Neural progenitor cell (in vitro differentiated cells): ENCODE data around the gene ZC3H18. TPM values are rescaled to one million over a fixed set of nuclear protein-coding genes. Genes with fewer than 3 reads are reported as not detected.

ENCODE experiments used
- DNase-seq: peaks from one replicate; pipeline ENCODE4 v3.0.0-alpha.2; 2016; ENCODE audit warnings: low spot score
- H2AFZ ChIP-seq: fragments of 200-600 bp; sonication (generic); replicated peaks from 2 replicates; pipeline ENCODE4 v1.6.1; 2016; ENCODE audit warnings: antibody characterized with exemption
- H3F3A ChIP-seq: fragments of 200-600 bp; sonication (generic); 2 replicates; pipeline ENCODE4 v1.6.1; 2016; ENCODE audit warnings: antibody characterized with exemption, low read depth
- H3K27ac ChIP-seq: fragments of 200-600 bp; sonication (generic); 2 replicates; pipeline ENCODE4 v1.5.1; 2016; ENCODE audit warnings: mild to moderate bottlenecking
- H3K27me3 ChIP-seq: fragments of 200-600 bp; sonication (generic); 2 replicates; pipeline ENCODE4 v1.6.1; 2016; ENCODE audit warnings: mild to moderate bottlenecking, moderate library complexity
- H3K36me3 ChIP-seq: fragments of 200-600 bp; sonication (generic); 2 replicates; pipeline ENCODE4 v1.5.1; 2016
- H3K4me1 ChIP-seq: fragments of 200-600 bp; sonication (generic); 2 replicates; pipeline ENCODE4 v1.6.1; 2016; ENCODE audit warnings: mixed run types
- H3K4me2 ChIP-seq: fragments of 200-600 bp; sonication (generic); 2 replicates; pipeline ENCODE4 v1.6.1; 2016
- H3K4me3 ChIP-seq: fragments of 200-600 bp; sonication (generic); 2 replicates; pipeline ENCODE4 v1.5.1; 2016
- H3K79me2 ChIP-seq: fragments of 200-600 bp; sonication (generic); 2 replicates; pipeline ENCODE4 v1.6.1; 2016; ENCODE audit warnings: low read depth
- H3K9ac ChIP-seq: fragments of 200-600 bp; sonication (generic); 2 replicates; pipeline ENCODE4 v1.6.1; 2016
- H3K9me3 ChIP-seq: fragments of 200-600 bp; sonication (generic); 2 replicates; pipeline ENCODE4 v1.5.1; 2016; ENCODE audit warnings: low read depth
- H4K20me1 ChIP-seq: fragments of 200-600 bp; sonication (generic); 2 replicates; pipeline ENCODE4 v1.6.1; 2016; ENCODE audit warnings: low read depth
- H3K27ac Mint-ChIP-seq: 3 replicates; pipeline ENCODE4 v1.8.0; 2021; ENCODE audit warnings: mixed read lengths
- H3K27me3 Mint-ChIP-seq: 2 replicates; pipeline ENCODE4 v1.8.0; 2022; ENCODE audit warnings: low read depth, mild to moderate bottlenecking, inconsistent platforms, moderate library complexity, mixed read lengths; ENCODE audit not compliant: insufficient read depth
- H3K36me3 Mint-ChIP-seq: 3 replicates; pipeline ENCODE4 v1.8.0; 2021; ENCODE audit warnings: mixed read lengths
- H3K4me1 Mint-ChIP-seq: 3 replicates; pipeline ENCODE4 v1.8.0; 2021; ENCODE audit warnings: mixed read lengths
- H3K4me3 Mint-ChIP-seq: 3 replicates; pipeline ENCODE4 v1.8.0; 2021; ENCODE audit warnings: mild to moderate bottlenecking, moderate library complexity, mixed read lengths
- H3K9me3 Mint-ChIP-seq: 3 replicates; pipeline ENCODE4 v1.8.0; 2020; ENCODE audit warnings: mixed read lengths
- EZH2 ChIP-seq: fragments of 200-600 bp; sonication (generic); IDR thresholded peaks from 2 replicates; pipeline ENCODE4 v1.6.1; 2017; ENCODE audit warnings: antibody characterized with exemption, mild to moderate bottlenecking, moderate library complexity
- EZH2phosphoT487 ChIP-seq: fragments of 200-600 bp; sonication (generic); IDR thresholded peaks from 2 replicates; pipeline ENCODE4 v1.6.1; 2017; ENCODE audit warnings: antibody characterized with exemption
- total RNA-seq: library from RNA; depleted of rRNA; stranded (reverse); fragments of >200 nt; gene quantifications from 2 replicates; pipeline ENCODE4 v1.2.3, GENCODE V29; 2015; ENCODE audit warnings: low replicate concordance
- TF ChIP-seq, protein P1 (sequence below): fragments of 200-600 bp; sonication (generic); IDR thresholded peaks from 2 replicates; pipeline ENCODE4 v1.5.1; 2017; ENCODE audit warnings: antibody characterized with exemption, mild to moderate bottlenecking

The ZC3H18 gene
- total RNA-seq, 1 donor from 2014 or later, result 24.2 TPM

DNA sequence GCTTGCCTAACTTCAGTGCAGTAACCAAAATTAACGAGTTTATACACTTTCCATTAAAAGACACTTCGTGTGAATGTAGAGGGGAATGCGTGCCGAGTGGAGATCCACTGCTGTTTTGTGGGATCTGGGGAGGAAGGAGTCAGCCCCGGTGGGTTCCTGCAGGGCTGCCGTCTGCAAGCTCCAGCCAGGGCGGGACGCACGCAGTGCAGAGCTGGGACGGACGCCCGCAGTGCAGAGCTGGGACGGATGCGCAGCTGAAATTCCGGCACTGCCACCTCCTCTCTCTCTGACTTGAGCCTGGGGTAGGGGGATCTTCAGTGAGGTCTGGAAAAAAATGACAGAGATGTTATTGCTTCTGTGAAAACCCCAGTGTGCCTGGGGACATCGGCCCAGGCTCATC, 16.5 kb upstream of the ZC3H18 start:
- Histone ChIP-seq H3K27me3 (peaks cover 5% of the 10 kb centered on the region), H3K4me1 (peaks cover 14% of the 10 kb centered on the region), H2AFZ (no peak overlapping the region), H3K36me3 (no peaks in the 10 kb centered on the region), H3K4me3 (no peak overlapping the region), H3K27ac (no peak overlapping the region), H4K20me1 (no peaks in the 10 kb centered on the region), H3K4me2 (no peak overlapping the region), H3K9ac (no peak overlapping the region), H3K79me2 (no peaks in the 10 kb centered on the region), H3F3A (peaks cover under 1% of the 10 kb centered on the region), H3K9me3 (no peaks in the 10 kb centered on the region)
- TF ChIP-seq EZH2phosphoT487, result no peak
- H3K27me3 Mint-ChIP-seq, result peaks cover 5% of the 10 kb centered on the region
- no peaks in the 10 kb centered on the region for H3K9me3 Mint-ChIP-seq
- peaks cover 42% of the 10 kb centered on the region for H3K4me1 Mint-ChIP-seq
- H3K4me3 Mint-ChIP-seq, result no peak overlapping the region
- H3K27ac Mint-ChIP-seq, result no peak overlapping the region
- no peaks in the 10 kb centered on the region for H3K36me3 Mint-ChIP-seq
- DNase-seq, result no peak

DNA sequence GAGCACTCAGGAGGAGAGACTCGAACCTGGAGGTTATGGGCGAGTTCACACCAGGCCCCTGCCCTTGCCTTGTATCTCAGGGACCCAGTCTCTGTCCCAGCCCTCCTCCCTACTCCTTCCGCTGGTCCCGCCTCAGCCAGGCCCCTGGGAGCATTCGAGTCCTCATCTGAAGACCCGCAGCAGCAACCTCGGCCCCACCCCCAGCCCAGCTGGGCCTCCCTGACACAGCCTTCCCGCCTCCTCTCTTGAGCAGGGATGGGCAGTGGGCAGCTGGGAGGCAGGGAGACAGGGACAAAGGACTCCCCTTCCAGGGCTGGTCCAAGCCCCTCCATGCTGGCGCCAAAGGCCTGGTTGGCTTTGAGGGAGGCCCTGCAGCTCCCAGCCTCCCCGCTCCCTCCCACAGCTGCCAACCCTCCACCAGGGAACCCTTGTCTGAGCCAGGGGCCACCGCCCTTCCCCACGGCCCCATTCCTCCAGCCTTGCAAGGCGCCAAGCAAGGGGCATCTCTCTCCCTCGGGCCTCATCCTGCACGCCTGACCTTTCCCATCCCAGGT, 15.4 kb upstream of the ZC3H18 start:
- peaks cover 7% of the 10 kb centered on the region for H3K4me1 ChIP-seq
- peaks cover 3% of the 10 kb centered on the region for H4K20me1 ChIP-seq
- Mint-ChIP-seq H3K27me3 (peaks cover 4% of the 10 kb centered on the region), H3K4me3 (peak overlapping the region; percentile 27), H3K4me1 (peaks cover 38% of the 10 kb centered on the region), H3K9me3 (no peaks in the 10 kb centered on the region), H3K36me3 (no peaks in the 10 kb centered on the region), H3K27ac (no peak overlapping the region)
- no peak for DNase-seq
- H3K36me3 ChIP-seq, result no peaks in the 10 kb centered on the region
- no peak overlapping the region for H3K4me3 ChIP-seq
- H3K27me3 ChIP-seq, result no peaks in the 10 kb centered on the region
- no peaks in the 10 kb centered on the region for H3K9me3 ChIP-seq
- H2AFZ ChIP-seq, result no peak overlapping the region
- no peak overlapping the region for H3K9ac ChIP-seq
- TF ChIP-seq, protein P1, sequence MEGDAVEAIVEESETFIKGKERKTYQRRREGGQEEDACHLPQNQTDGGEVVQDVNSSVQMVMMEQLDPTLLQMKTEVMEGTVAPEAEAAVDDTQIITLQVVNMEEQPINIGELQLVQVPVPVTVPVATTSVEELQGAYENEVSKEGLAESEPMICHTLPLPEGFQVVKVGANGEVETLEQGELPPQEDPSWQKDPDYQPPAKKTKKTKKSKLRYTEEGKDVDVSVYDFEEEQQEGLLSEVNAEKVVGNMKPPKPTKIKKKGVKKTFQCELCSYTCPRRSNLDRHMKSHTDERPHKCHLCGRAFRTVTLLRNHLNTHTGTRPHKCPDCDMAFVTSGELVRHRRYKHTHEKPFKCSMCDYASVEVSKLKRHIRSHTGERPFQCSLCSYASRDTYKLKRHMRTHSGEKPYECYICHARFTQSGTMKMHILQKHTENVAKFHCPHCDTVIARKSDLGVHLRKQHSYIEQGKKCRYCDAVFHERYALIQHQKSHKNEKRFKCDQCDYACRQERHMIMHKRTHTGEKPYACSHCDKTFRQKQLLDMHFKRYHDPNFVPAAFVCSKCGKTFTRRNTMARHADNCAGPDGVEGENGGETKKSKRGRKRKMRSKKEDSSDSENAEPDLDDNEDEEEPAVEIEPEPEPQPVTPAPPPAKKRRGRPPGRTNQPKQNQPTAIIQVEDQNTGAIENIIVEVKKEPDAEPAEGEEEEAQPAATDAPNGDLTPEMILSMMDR, result no peak
- no peak for TF ChIP-seq EZH2
- TF ChIP-seq EZH2phosphoT487, result no peak
- H3K4me2 ChIP-seq, result no peak overlapping the region
- H3F3A ChIP-seq, result peaks cover 5% of the 10 kb centered on the region
- H3K27ac ChIP-seq, result no peak overlapping the region
- no peaks in the 10 kb centered on the region for H3K79me2 ChIP-seq

DNA sequence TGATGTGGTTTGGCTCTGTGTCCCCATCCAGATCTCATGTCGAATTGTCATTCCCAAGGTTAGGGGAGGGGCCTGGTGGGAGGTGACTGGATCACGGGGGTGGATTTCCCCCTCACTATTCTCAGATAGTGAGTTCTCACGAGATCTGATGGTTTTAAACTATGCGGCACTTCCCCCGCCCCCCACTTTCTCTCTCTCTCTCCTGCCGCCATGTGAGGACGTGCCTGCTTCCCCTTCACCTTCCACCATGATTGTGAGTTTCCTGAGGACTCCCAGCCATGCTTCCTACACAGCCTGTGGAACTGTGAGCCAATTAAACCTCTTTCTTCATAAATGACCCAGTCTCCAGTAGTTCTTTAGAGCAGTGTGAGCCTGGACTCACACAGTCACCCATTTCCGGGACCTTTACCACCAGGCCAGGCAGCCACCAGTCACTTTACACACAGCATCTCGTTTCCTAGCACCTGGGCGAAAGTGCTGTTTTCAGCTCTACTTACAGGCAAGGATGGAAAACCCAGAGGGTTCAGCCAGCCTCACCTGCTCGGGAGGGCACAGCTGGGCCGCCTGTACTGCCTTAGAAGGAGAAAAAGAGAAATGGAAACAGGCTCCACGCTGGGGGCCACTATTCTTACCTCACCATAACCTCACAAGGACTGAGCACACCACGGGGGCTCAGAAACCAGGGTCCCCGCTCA, 13.8 kb upstream of the ZC3H18 start:
- Histone ChIP-seq H3K4me2 (no peak overlapping the region), H3K27me3 (no peaks in the 10 kb centered on the region), H3K4me1 (peaks cover 6% of the 10 kb centered on the region), H3K27ac (no peak overlapping the region), H4K20me1 (peaks cover 15% of the 10 kb centered on the region), H3K9ac (no peak overlapping the region), H3K36me3 (no peaks in the 10 kb centered on the region), H3K9me3 (no peaks in the 10 kb centered on the region), H3K4me3 (no peak overlapping the region), H3F3A (peaks cover 5% of the 10 kb centered on the region), H2AFZ (no peak overlapping the region), H3K79me2 (no peaks in the 10 kb centered on the region)
- H3K27ac Mint-ChIP-seq, result no peak overlapping the region
- H3K9me3 Mint-ChIP-seq, result no peaks in the 10 kb centered on the region
- H3K36me3 Mint-ChIP-seq, result no peaks in the 10 kb centered on the region
- H3K27me3 Mint-ChIP-seq, result peaks cover 9% of the 10 kb centered on the region
- TF ChIP-seq EZH2, result no peak
- no peak for TF ChIP-seq EZH2phosphoT487
- TF ChIP-seq, protein P1, result no peak
- H3K4me1 Mint-ChIP-seq, result peaks cover 35% of the 10 kb centered on the region
- H3K4me3 Mint-ChIP-seq, result no peak overlapping the region
- no peak for DNase-seq
